Upper lobe of right lung (tissue), 1 donor: ENCODE data around the gene RBPJL. TPM values are rescaled to one million over a fixed set of nuclear protein-coding genes. Genes with fewer than 3 reads are reported as not detected.

ENCODE experiments used
- ATAC-seq: fragments of 200-7000 bp; cut with Tn5 transposase; one replicate; pipeline ENCODE4 v1.9.1; 2020; ENCODE audit warnings: mild to moderate bottlenecking, moderate library complexity
- DNase-seq: peaks from one replicate; pipeline ENCODE4 v3.0.0-alpha.2; 2020
- H3K27ac ChIP-seq: fragments of 200-600 bp; one replicate; pipeline ENCODE4 v1.8.0; 2022
- H3K27me3 ChIP-seq: fragments of 200-600 bp; one replicate; pipeline ENCODE4 v1.8.0; 2022; ENCODE audit warnings: mild to moderate bottlenecking
- H3K36me3 ChIP-seq: fragments of 200-600 bp; one replicate; pipeline ENCODE4 v1.8.0; 2022
- H3K4me1 ChIP-seq: fragments of 200-600 bp; one replicate; pipeline ENCODE4 v1.8.0; 2022
- H3K4me3 ChIP-seq: fragments of 200-600 bp; one replicate; pipeline ENCODE4 v1.8.0; 2022; ENCODE audit warnings: mild to moderate bottlenecking
- H3K9me3 ChIP-seq: fragments of 200-600 bp; one replicate; pipeline ENCODE4 v1.8.0; 2022
- intact Hi-C: fragments of 100-400 bp; cut with DNase I; formaldehyde crosslinking; loops from one replicate; pipeline ENCODE4 v1.11.0; 2022
- total RNA-seq: library from RNA; stranded (reverse); fragmentation: NEBNext Ultra II Directional; extraction: Animal tissue kit (Norgen Biotek cat#: 25700); gene quantifications from one replicate; pipeline ENCODE4 v1.2.1, GENCODE V29; 2021
- TF ChIP-seq, protein P1 (sequence below): fragments of 200-600 bp; IDR thresholded peaks from one replicate; pipeline ENCODE4 v1.8.0; 2022; ENCODE audit warnings: antibody characterized with exemption
- donor health status: DM: no; HTN: yes; CAD: no; lungs with severe emphysema.

Gene RBPJL
- total RNA-seq, 1 donor from 2014 or later, result not detected

GRCh38 chr20:45362804-45363610, 56.4 kb downstream of the RBPJL start, which contains the start of gene SYS1:
Gene SYS1 (plus strand): TSS chr20:45363156. CDS start chr20:45363532, 376 bp downstream.
- intact Hi-C loops, result loop anchor here (10.0 kb wide), 1 partner anchor 72 kb away; no protein-coding TSS in a partner anchor
- DNase-seq (peak; percentile 100), ATAC-seq (peak; percentile 88)
- Histone ChIP-seq H3K9me3 (no peaks in the 10 kb centered on the region), H3K4me3 (peak within 1 kb of the TSS; percentile 64), H3K27me3 (no peaks in the 10 kb centered on the region), H3K4me1 (peaks cover 65% of the 10 kb centered on the region), H3K27ac (peak within 1 kb of the TSS; percentile 97), H3K36me3 (peaks cover 34% of the 10 kb centered on the region)
- TF ChIP-seq, protein P1, sequence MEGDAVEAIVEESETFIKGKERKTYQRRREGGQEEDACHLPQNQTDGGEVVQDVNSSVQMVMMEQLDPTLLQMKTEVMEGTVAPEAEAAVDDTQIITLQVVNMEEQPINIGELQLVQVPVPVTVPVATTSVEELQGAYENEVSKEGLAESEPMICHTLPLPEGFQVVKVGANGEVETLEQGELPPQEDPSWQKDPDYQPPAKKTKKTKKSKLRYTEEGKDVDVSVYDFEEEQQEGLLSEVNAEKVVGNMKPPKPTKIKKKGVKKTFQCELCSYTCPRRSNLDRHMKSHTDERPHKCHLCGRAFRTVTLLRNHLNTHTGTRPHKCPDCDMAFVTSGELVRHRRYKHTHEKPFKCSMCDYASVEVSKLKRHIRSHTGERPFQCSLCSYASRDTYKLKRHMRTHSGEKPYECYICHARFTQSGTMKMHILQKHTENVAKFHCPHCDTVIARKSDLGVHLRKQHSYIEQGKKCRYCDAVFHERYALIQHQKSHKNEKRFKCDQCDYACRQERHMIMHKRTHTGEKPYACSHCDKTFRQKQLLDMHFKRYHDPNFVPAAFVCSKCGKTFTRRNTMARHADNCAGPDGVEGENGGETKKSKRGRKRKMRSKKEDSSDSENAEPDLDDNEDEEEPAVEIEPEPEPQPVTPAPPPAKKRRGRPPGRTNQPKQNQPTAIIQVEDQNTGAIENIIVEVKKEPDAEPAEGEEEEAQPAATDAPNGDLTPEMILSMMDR, result peak; percentile 82

DNA sequence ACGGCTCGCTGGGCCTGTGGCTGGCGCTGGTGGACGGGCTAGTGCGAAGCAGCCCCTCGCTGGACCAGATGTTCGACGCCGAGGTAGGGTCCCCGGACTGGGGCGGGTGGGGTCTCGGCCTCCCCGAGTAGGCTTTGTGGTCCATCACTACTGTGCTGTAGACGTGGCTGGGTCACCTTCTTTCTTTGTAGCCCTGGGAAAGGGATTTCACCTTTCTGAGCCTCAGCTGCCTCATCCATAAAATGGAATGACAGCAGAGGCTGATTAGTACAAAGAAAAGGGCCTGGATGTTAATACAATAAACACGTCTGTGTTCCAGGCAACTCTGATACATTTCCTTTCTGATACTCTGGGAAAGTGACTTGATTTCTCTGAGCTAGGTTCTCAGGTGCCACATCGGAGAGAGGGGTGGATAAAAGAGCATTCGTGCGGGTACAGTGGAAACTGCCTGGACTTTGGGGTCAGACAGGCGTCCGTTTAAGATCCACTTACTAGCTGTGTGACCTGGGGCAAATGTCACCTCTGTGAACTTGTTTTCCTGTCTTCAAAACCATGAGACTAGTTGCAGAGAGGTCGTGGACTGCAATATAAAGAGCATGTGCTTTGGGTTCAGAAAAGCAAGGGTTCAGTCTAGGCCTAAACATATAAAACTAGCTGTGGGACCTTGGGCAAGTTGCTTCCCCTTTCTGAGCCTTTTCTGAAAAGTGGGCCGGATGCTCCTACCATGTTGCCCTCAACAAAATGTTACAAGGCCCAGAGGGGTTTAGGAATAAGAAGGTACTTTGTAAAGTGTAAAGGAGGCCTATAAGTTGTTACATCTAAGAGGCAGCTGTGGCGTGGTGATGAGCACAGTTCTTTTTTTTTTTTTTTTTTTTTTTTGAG, 57.2 kb downstream of the RBPJL start:
- intact Hi-C loops, result loop anchor here (10.0 kb wide), 1 partner anchor 71 kb away; no protein-coding TSS in a partner anchor
- DNase-seq, result no peak
- Histone ChIP-seq H3K4me3 (peak overlapping the region; percentile 64), H3K27ac (peak overlapping the region; percentile 97), H3K4me1 (peaks cover 66% of the 10 kb centered on the region), H3K36me3 (peaks cover 42% of the 10 kb centered on the region), H3K9me3 (no peaks in the 10 kb centered on the region), H3K27me3 (no peaks in the 10 kb centered on the region)
- TF ChIP-seq, protein P1, result no peak
- no peak for ATAC-seq

DNA sequence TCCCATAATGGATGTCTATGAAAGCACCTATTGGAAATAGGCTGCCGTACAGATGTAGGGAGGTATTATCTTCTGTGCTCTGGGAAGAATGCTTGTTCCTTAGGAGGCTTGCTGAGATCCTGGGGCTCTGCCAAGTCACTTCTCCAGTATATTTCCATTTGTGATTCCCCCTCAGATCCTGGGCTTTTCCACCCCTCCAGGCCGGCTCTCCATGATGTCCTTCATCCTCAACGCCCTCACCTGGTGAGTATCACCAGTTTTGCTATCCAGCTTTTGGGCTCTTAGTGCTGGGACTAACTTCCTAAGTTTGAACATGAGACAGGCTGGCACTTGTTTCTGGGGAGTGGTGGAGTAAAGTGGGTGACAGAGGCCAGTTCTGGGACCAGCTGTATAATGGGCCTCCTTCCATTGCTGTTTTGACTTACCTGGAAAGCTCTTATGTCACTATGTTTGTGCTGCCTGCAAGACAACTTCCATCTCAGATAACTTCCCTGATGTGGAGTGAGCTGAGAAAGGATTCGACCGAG, 58.9 kb downstream of the RBPJL start:
- H3K4me1 ChIP-seq, result peaks cover 53% of the 10 kb centered on the region
- H3K27me3 ChIP-seq, result no peaks in the 10 kb centered on the region
- DNase-seq (no peak), ATAC-seq (no peak)
- no peak overlapping the region for H3K4me3 ChIP-seq
- TF ChIP-seq, protein P1, result no peak
- peaks cover 45% of the 10 kb centered on the region for H3K36me3 ChIP-seq
- intact Hi-C loops, result loop anchor here (10.0 kb wide), 1 partner anchor 69 kb away; no protein-coding TSS in a partner anchor
- H3K27ac ChIP-seq, result no peak overlapping the region
- H3K9me3 ChIP-seq, result no peaks in the 10 kb centered on the region

GRCh38 chr20:45366192-45366591, 59.6 kb downstream of the RBPJL start:
- Histone ChIP-seq H3K9me3 (no peaks in the 10 kb centered on the region), H3K27me3 (no peaks in the 10 kb centered on the region), H3K4me3 (no peak overlapping the region), H3K36me3 (peaks cover 45% of the 10 kb centered on the region), H3K4me1 (peaks cover 49% of the 10 kb centered on the region), H3K27ac (no peak overlapping the region)
- intact Hi-C loops, result loop anchor here (10.0 kb wide), 1 partner anchor 69 kb away; no protein-coding TSS in a partner anchor
- ATAC-seq (no peak), DNase-seq (no peak)
- TF ChIP-seq, protein P1, result no peak

DNA sequence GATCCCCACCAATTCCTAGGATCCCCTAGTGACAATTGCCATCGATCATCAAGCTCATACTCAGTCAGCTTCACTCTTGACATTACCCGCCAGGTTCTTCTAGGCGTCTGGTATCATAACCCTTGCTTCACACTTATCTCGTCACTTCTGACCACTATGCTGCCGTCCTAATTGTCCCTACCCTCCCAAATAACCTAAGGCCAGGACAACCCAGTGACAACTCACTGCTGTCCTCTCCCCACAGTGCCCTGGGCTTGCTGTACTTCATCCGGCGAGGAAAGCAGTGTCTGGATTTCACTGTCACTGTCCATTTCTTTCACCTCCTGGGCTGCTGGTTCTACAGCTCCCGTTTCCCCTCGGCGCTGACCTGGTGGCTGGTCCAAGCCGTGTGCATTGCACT, 60.0 kb downstream of the RBPJL start:
- H3K36me3 ChIP-seq, result peaks cover 45% of the 10 kb centered on the region
- peaks cover 46% of the 10 kb centered on the region for H3K4me1 ChIP-seq
- DNase-seq (no peak), ATAC-seq (no peak)
- no peaks in the 10 kb centered on the region for H3K9me3 ChIP-seq
- no peaks in the 10 kb centered on the region for H3K27me3 ChIP-seq
- H3K27ac ChIP-seq, result no peak overlapping the region
- TF ChIP-seq, protein P1, result no peak
- H3K4me3 ChIP-seq, result no peak overlapping the region
- intact Hi-C loops, result loop anchor here (10.0 kb wide), 1 partner anchor 68 kb away; no protein-coding TSS in a partner anchor
